Dermis microvascular lymphatic vessel endothelial cell (primary cell): ENCODE measurements around the gene TNFAIP1. TPM values are rescaled to one million over a fixed set of nuclear protein-coding genes. Genes with fewer than 3 reads are reported as not detected.

ENCODE experiments used
- total RNA-seq: library from RNA; depleted of rRNA; stranded (reverse); fragments of >200 nt; gene quantifications from 2 replicates; pipeline ENCODE4 v1.2.1, GENCODE V29; 2014

TNFAIP1 gene
- total RNA-seq, 1 donor from 2014 or later: 71.4 TPM

Other genes starting within 250 kb of the TNFAIP1 start
- gene TMEM97, start 16.6 kb upstream of the TNFAIP1 start, total RNA-seq: 15.8 and 32.0 TPM in 2 replicates
- 40.3 and 45.2 TPM in 2 replicates for gene IFT20, start 289 bp upstream of the TNFAIP1 start, total RNA-seq
- gene POLDIP2, start 21.8 kb downstream of the TNFAIP1 start, total RNA-seq: 66.9 and 72.3 TPM in 2 replicates
- not detected in 2 replicates for gene SEBOX, start 29.4 kb downstream of the TNFAIP1 start, total RNA-seq
- under 0.01 TPM in 1 of 2 replicates, not detected in the other for gene VTN, start 34.5 kb downstream of the TNFAIP1 start, total RNA-seq
- gene SARM1, start 35.9 kb downstream of the TNFAIP1 start, total RNA-seq: 1.8 and 3.7 TPM in 2 replicates
- 0.77 and 1.8 TPM in 2 replicates for gene SLC46A1, start 70.5 kb downstream of the TNFAIP1 start, total RNA-seq
- gene SLC13A2, start 137.9 kb downstream of the TNFAIP1 start, total RNA-seq: not detected in 2 replicates
- not detected in 2 replicates for gene FOXN1, start 170.6 kb downstream of the TNFAIP1 start, total RNA-seq
- gene UNC119, start 216.9 kb downstream of the TNFAIP1 start, total RNA-seq: 18.0 and 25.7 TPM in 2 replicates
- 44.2 and 56.3 TPM in 2 replicates for gene PIGS, start 235.8 kb downstream of the TNFAIP1 start, total RNA-seq
- 30.7 and 31.7 TPM in 2 replicates for gene ALDOC, start 241.1 kb downstream of the TNFAIP1 start, total RNA-seq